ENCODE measurements around the gene CD44. TPM values are rescaled to one million over a fixed set of nuclear protein-coding genes. Genes with fewer than 3 reads are reported as not detected.
A peak's percentile ranks its signal among the peaks of the same experiment; 100 is the strongest.

Gene CD44
- total RNA-seq, 2 donors from 2014 or later, result 698 to 736 TPM

DNA sequence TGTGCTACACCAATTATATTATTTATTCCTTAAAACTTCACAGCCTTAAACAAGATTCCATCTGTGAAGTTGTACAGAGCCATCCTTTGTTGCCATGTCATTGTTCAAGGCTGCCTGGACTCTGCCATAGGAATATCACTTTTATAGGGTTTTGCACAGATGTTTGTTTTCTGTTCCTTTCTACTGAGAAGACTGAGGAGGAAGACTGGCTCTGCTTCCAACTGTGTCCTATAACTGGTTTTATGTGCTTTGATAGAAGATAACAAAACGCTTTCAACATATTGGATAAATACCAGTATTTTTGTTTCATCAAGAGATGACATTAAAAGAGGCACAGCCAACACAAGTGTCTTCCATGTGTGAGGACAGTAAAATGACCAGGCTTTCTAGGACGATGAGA, 120.6 kb downstream of the CD44 start:
- no peaks in the 10 kb centered on the region for H3K36me3 Mint-ChIP-seq
- ATAC-seq (no peak), DNase-seq (ENCODE audit: low spot score) (no peak)
- H3K4me1 Mint-ChIP-seq (ENCODE audit: low read depth in 2 of 2), result peaks cover 20% of the 10 kb centered on the region in 2 donors
- peaks cover 7% of the 10 kb centered on the region in 2 donors for H3K27me3 Mint-ChIP-seq
- no peak overlapping the region for H3K4me3 Mint-ChIP-seq
- peaks cover 3% of the 10 kb centered on the region for H3K9me3 Mint-ChIP-seq
- H3K27ac Mint-ChIP-seq, result no peak overlapping the region

DNA sequence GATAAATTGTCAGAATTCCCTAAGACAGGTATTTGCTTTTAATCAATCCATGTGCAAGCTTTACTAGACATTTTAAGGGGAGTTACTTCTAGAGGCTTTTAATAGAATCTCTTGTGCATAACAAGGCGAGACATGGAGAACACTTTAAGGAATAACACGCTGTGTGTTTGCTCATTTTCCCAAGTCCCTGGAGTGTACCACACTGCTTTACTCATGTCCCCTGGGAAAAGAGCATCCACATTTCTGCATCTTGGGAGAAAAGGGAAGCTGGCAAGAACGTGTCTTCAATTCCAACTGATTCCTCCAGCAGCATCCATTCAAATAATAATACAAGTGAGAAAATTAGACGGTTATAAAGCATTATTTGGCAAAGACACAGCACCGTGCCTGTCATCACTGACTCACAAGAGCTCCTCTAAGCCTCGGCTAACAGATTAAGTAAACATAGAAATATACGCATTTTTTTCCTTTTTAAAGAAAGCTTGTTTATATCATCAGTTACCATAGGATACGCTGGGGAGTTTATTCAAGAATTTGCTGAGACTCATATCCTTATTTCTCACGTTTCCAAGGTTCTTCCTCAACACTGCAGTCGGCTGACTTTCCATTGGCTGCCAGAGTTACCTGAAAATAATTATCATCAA, 121.5 kb downstream of the CD44 start:
- no peak overlapping the region for H3K27ac Mint-ChIP-seq
- H3K27me3 Mint-ChIP-seq, result peaks cover 7% of the 10 kb centered on the region in 2 donors
- ATAC-seq, result no peak
- H3K36me3 Mint-ChIP-seq, result no peaks in the 10 kb centered on the region
- H3K4me1 Mint-ChIP-seq (ENCODE audit: low read depth in 2 of 2), result peaks cover 15 to 20% of the 10 kb centered on the region in 2 donors
- DNase-seq (ENCODE audit: low spot score), result no peak
- H3K9me3 Mint-ChIP-seq, result no peaks in the 10 kb centered on the region
- H3K4me3 Mint-ChIP-seq, result no peak overlapping the region

DNA sequence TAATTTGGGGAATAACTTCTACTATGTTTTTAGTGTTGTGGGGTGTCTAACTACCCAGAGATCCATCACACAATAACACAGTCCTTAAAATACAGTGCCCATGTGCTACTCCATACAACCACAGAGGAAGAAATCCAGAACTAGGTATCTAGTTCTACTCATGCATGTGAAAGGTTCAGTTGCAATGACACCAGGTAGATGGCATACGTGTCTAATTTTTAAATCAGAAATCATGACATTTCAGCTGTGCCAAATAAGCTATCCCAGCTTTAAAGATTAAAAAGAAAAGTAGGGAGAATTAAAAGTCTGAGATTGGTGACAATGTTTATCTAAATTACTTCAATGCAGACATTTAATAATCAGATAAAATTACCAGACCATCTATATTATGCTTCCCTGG, 122.2 kb downstream of the CD44 start:
- Mint-ChIP-seq H3K27me3 (peaks cover 7% of the 10 kb centered on the region in 2 donors), H3K27ac (no peak overlapping the region), H3K9me3 (no peaks in the 10 kb centered on the region), H3K4me3 (no peak overlapping the region), H3K4me1 (ENCODE audit: low read depth in 2 of 2) (peaks cover 12 to 16% of the 10 kb centered on the region in 2 donors), H3K36me3 (no peaks in the 10 kb centered on the region)
- ATAC-seq, result no peak
- no peak for DNase-seq (ENCODE audit: low spot score)

DNA sequence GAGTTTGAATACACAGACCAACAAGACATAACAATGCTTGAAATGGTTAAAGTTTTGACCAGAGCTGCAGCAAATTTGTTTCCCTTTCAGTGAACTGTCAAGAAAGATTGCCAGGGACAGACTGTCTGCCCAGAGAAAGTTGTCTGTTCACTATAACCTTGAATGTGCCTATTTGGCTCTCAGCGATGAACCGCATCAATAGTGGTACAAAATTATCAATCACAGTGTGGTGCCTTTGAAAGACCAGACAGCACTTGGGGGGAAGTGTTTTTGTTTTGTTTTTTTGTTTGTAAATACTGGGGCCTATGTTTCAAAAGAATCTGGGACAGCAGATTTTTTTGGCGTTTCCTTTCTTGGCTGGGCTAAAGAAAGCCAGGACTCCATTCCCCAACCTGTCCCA, 123.1 kb downstream of the CD44 start:
- Mint-ChIP-seq H3K36me3 (no peaks in the 10 kb centered on the region), H3K9me3 (no peaks in the 10 kb centered on the region), H3K27ac (no peak overlapping the region), H3K4me3 (no peak overlapping the region), H3K27me3 (peaks cover 7% of the 10 kb centered on the region in 2 donors), H3K4me1 (ENCODE audit: low read depth in 2 of 2) (peaks cover 6 to 7% of the 10 kb centered on the region in 2 donors)
- ATAC-seq (no peak), DNase-seq (ENCODE audit: low spot score) (no peak)

DNA sequence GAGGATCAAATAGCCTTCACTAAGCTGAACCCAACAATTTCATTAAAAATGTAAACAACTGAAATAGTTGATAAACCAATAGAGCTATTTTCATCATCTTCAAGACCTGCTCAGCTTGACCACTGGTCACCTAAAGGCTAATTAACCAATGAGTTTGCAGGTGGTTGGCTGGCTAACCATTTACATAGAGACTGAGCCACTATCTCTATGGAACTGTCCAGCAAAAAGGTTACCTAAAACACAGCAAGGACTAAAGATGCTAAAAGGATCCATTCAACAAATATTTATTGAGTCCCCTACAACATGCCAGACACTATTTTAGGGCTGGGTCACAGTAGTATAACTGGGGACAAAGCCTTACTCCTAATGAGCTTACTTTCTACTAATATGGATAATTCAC, 123.8 kb downstream of the CD44 start:
- H3K36me3 Mint-ChIP-seq, result no peaks in the 10 kb centered on the region
- no peak overlapping the region for H3K27ac Mint-ChIP-seq
- H3K27me3 Mint-ChIP-seq, result peaks cover 7% of the 10 kb centered on the region in 2 donors
- peaks cover 0 to under 1% of the 10 kb centered on the region in 2 donors for H3K4me1 Mint-ChIP-seq (ENCODE audit: low read depth in 2 of 2)
- H3K4me3 Mint-ChIP-seq, result no peak overlapping the region
- DNase-seq (ENCODE audit: low spot score), result no peak
- ATAC-seq, result no peak
- no peaks in the 10 kb centered on the region for H3K9me3 Mint-ChIP-seq

DNA sequence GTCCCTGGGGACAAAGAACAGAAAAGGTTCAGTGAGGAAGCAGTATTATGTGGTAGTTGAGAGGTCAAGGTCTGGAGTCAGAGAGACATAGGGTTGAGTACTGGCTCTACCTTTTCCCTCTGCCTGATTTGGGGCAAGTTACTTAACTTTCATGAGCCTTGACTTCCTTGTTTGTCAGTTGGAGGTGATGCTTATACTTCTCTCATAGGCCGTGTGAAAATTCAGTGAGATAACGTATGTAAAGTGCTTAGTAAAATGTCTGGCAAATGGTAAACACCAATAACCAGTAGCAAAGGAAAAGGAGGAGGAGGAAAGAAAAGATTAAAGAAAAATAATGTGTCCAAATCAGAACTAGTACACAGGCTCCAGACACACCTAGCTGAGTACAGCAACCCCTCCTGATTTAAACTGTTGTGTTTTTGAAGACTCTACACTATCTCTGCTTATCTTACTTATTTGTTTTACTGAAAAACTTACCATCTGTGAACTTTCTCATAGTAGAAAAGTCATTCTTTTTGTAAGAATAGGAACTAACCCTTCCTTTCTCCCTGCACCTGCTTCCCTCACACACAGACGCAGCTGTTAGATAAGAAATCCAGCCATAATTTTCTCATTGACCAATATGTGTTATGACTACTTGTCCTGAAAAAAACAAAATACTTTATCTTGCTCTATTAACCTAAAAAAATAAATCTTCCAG, 126.9 kb downstream of the CD44 start:
- no peak for DNase-seq (ENCODE audit: low spot score)
- Mint-ChIP-seq H3K36me3 (peaks cover 4% of the 10 kb centered on the region), H3K4me1 (ENCODE audit: low read depth in 2 of 2) (peaks cover 5 to 6% of the 10 kb centered on the region in 2 donors), H3K9me3 (peaks cover 5% of the 10 kb centered on the region), H3K27me3 (peaks cover 0 to 2% of the 10 kb centered on the region in 2 donors), H3K4me3 (no peak overlapping the region), H3K27ac (no peak overlapping the region)
- no peak for ATAC-seq

DNA sequence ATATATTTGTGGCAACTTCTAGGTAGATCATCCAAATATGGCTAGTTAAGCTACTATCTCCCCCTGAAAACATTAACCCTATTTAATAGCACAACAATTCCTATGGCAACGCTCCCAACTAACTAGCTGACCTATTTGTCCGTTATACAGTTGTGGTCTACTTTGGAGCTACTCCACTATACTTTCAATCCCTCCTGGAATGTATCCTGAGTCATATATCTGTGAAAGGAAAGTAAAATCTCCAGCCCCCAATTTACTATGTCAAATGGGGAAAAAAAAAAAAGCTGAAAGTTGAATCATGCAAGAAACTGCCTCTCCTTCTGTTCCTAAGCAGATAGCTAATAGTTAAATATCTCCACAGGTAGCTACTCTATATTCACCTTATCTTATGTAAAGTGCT, 128.5 kb downstream of the CD44 start:
- H3K4me1 Mint-ChIP-seq (ENCODE audit: low read depth in 2 of 2), result peaks cover 21 to 22% of the 10 kb centered on the region in 2 donors
- no peak overlapping the region for H3K4me3 Mint-ChIP-seq
- peaks cover 4% of the 10 kb centered on the region for H3K36me3 Mint-ChIP-seq
- no peak overlapping the region for H3K27ac Mint-ChIP-seq
- no peak for ATAC-seq
- no peaks in the 10 kb centered on the region for H3K27me3 Mint-ChIP-seq
- no peak for DNase-seq (ENCODE audit: low spot score)
- H3K9me3 Mint-ChIP-seq, result peaks cover 5% of the 10 kb centered on the region

DNA sequence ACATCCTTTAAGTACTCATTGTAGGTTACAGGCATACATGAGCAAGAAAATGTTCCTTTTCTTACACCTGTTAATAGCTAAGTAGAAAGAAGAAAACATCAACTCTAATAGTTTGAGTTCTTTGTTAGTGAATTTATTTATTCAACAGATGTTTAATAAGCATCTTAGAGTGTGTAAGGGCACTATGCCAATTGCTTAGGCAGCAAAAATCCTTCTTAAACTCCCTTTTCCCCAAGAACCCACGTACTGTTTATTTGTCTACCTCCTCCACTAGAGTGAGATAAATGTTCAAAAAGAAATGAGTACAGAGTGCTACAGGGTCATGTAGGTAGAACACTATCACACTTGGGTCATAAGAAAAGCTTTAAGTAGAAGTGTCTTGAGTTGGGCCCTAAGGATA, 131.4 kb downstream of the CD44 start:
- H3K36me3 Mint-ChIP-seq, result peaks cover 10% of the 10 kb centered on the region
- H3K4me3 Mint-ChIP-seq, result no peak overlapping the region
- peaks cover 0 to 8% of the 10 kb centered on the region in 2 donors for H3K27me3 Mint-ChIP-seq
- peaks cover 5% of the 10 kb centered on the region for H3K9me3 Mint-ChIP-seq
- DNase-seq (ENCODE audit: low spot score) (no peak), ATAC-seq (no peak)
- H3K27ac Mint-ChIP-seq, result peak overlapping the region; percentile 60 to 68
- H3K4me1 Mint-ChIP-seq (ENCODE audit: low read depth in 2 of 2), result peaks cover 42 to 49% of the 10 kb centered on the region in 2 donors

DNA sequence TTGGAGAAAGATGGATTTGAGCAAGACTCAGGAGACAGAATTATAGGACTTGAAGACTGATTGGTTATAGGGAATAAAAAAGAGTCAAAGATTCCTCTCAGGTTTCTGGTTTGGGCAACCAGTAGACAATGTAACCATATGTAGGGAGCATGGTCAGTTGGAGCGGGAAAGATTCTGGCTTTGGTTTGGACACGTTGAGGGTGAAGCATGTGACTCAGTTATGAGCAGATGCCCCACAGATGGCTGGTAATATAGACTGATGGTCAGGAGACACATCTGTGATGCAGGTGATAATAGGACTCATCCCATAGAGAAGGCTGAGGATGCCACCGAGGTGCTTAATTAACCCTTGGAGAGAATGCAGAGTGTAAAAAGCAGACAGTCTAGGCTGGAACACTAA, 132.1 kb downstream of the CD44 start:
- no peak for DNase-seq (ENCODE audit: low spot score)
- H3K36me3 Mint-ChIP-seq, result peaks cover 10% of the 10 kb centered on the region
- H3K4me3 Mint-ChIP-seq, result peak overlapping the region; percentile 63
- H3K27me3 Mint-ChIP-seq, result peaks cover 3 to 13% of the 10 kb centered on the region in 2 donors
- peaks cover 48 to 56% of the 10 kb centered on the region in 2 donors for H3K4me1 Mint-ChIP-seq (ENCODE audit: low read depth in 2 of 2)
- peak overlapping the region; percentile 60 to 68 for H3K27ac Mint-ChIP-seq
- H3K9me3 Mint-ChIP-seq, result peaks cover 7% of the 10 kb centered on the region
- no peak for ATAC-seq

DNA sequence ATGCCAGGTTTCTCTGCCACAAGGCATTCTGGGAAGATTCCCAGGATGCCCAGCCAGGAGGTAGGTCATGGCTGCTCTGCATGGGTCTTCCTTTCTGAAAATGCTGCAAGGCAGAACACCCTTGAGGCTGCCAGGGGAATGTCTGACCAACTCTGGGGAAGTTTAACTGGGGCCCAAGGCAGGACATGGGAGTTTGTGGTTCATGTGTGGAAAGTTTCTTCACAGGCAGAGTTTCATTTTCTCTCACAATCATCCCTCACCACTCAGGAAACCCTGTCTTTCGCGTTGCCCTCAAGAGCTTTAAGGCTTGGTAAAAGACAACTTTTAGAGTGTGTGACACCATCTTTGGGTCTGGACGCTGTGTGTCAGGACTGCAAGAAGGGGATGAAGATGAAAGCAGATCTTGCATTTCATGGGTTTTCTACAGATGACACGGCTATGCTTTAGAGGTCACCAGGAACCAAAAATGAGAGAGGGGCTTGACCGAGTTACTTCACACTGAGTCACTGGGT, 133.5 kb downstream of the CD44 start:
- peaks cover 10% of the 10 kb centered on the region for H3K36me3 Mint-ChIP-seq
- H3K27ac Mint-ChIP-seq, result peak overlapping the region; percentile 60 to 68
- DNase-seq (ENCODE audit: low spot score) (peak; percentile 87), ATAC-seq (peak; percentile 96)
- H3K4me1 Mint-ChIP-seq (ENCODE audit: low read depth in 2 of 2), result peaks cover 55 to 61% of the 10 kb centered on the region in 2 donors
- peaks cover 8% of the 10 kb centered on the region for H3K9me3 Mint-ChIP-seq
- H3K27me3 Mint-ChIP-seq, result peaks cover 4 to 15% of the 10 kb centered on the region in 2 donors
- peak overlapping the region; percentile 63 for H3K4me3 Mint-ChIP-seq

DNA sequence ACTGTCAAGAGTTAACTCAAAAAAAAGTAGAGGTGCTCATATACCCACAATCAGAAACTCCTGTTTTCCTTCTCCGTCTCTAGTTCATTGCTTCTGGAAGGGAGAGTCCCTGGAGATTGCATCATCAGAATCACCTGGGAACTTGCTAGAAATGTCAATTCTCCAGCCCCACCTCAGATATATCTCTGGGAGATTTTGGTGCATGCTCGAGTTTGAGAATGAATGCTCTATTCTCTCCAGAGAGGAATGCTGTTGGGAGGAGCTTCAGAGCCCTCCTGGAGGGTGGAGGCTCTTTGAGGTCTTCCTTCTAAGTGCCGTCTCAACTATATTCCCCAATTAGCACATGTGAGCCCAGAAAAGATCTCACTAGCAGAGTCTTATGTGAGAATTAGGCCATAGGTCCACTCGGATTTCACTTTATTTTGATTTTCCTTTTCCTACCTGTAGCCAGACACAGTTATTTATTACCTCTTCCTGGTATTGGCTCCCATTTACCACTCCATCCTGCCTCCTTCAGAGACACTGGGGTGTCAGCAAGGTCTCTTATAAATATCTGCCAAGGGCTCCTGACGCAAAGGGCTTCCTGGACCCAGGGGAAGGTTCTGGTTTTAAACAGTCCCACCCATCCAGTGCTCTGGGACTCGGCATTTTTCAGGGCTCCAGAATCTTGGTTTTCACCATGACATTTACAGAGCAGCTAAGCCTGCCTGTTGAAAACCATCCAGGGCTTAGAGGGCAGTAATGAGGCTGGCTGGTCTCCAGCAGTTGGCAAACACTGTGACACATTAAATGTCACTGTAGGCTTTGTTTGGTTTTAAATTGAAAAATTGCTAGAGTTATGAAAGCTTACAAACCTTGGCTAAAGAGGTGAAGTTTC, 136.2 kb downstream of the CD44 start:
- no peak overlapping the region for H3K4me3 Mint-ChIP-seq
- ATAC-seq, result no peak

DNA sequence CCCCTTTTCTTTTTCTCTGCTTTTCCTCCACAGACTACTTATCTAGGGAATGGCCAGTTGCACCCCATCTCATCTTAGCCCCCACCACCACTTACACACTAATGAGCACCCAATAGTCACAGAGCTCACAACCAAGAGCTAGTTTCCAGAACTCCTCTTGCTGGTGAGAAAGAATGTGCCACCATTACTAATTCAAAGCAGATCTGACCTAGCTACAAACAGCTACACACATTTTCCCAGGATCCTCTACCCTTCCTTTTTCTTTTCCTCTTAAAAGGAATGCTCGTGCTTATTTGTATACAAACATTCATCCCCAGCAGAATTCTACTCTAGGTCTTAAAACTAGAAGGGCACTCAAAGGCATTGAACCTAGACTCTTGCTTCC, 136.8 kb downstream of the CD44 start:
- Mint-ChIP-seq H3K27me3 (peaks cover 4 to 15% of the 10 kb centered on the region in 2 donors), H3K9me3 (peaks cover 4% of the 10 kb centered on the region), H3K27ac (peak overlapping the region; percentile 42 to 45), H3K4me3 (peak overlapping the region; percentile 9), H3K36me3 (peaks cover 7% of the 10 kb centered on the region), H3K4me1 (ENCODE audit: low read depth in 2 of 2) (peaks cover 57 to 60% of the 10 kb centered on the region in 2 donors)
- no peak for ATAC-seq
- DNase-seq (ENCODE audit: low spot score), result no peak

More for the DNA sequence above, 136.2 kb downstream of the CD44 start:
- H3K27ac Mint-ChIP-seq, result peak overlapping the region in 1 of 2 donors; percentile 45
- H3K36me3 Mint-ChIP-seq, result peaks cover 10% of the 10 kb centered on the region
- peaks cover 4 to 15% of the 10 kb centered on the region in 2 donors for H3K27me3 Mint-ChIP-seq
- H3K4me1 Mint-ChIP-seq (ENCODE audit: low read depth in 2 of 2), result peaks cover 58 to 61% of the 10 kb centered on the region in 2 donors
- DNase-seq (ENCODE audit: low spot score), result no peak
- peaks cover 8% of the 10 kb centered on the region for H3K9me3 Mint-ChIP-seq

DNA sequence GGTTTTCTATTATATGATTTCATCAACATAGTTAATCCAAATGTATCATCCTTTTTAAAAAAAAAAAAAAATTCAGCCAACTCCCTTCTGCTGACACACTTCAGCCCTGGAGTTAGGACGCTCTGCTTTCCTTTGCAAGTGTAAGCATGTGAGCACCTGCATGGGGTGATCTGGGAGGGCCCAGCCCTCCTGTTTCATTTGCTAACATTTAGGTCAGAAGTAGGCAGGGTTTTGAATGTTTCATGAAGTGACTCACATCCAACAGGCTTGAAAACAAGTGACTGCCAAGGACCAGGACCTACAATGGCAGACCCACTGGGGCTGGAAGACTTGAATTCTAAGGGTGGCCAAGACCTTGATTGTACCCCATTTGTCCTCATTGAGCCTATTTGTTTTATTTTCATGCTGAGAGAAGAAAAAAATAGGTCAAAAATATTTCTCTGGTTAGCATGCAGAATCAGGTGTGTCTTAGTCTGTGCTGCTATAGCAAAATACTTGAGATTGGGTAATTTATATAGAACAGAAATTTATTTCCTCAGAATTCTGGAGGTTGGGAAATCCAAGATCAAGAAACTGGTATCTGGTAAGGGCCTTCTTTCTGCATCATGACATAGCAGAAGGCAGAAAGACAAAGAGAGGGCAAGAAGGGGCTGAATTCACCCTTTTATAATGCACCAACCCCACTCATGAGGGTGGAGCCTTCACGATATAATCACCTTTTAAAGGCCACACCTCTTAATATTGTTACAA, 137.6 kb downstream of the CD44 start:
- Mint-ChIP-seq H3K27ac (peak overlapping the region; percentile 42 to 45), H3K4me1 (ENCODE audit: low read depth in 2 of 2) (peaks cover 49 to 57% of the 10 kb centered on the region in 2 donors), H3K36me3 (peaks cover 6% of the 10 kb centered on the region), H3K9me3 (peaks cover 3% of the 10 kb centered on the region), H3K4me3 (peak overlapping the region; percentile 9), H3K27me3 (peaks cover 4 to 15% of the 10 kb centered on the region in 2 donors)
- no peak for DNase-seq (ENCODE audit: low spot score)
- no peak for ATAC-seq
